ENCODE data around the gene METTL21C. TPM values are rescaled to one million over a fixed set of nuclear protein-coding genes. Genes with fewer than 3 reads are reported as not detected.

The METTL21C gene
- total RNA-seq, 6 experiments from 2014 or later, result not detected

DNA sequence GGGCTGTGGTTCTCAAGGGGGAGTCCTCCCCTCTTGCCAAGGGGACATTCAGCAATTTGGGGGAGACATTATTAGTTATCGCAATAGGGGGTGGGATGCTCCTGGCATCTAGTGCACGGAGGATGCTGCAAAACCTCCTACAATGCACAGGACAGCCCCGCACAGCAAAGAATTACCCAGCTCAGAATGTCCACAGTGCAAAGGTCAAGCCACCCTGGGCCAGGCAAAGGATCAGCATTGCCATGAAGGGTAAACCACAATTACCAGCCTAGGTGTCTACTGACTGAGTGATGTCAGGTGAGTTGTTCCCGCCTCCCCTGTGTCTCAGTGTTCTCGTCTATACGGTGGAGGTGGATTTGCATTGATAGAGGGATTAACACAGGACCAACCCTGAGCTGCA is 2.4 kb upstream of the METTL21C start:
- no peak overlapping the region for H3K4me3 ChIP-seq
- TF ChIP-seq, protein P1, sequence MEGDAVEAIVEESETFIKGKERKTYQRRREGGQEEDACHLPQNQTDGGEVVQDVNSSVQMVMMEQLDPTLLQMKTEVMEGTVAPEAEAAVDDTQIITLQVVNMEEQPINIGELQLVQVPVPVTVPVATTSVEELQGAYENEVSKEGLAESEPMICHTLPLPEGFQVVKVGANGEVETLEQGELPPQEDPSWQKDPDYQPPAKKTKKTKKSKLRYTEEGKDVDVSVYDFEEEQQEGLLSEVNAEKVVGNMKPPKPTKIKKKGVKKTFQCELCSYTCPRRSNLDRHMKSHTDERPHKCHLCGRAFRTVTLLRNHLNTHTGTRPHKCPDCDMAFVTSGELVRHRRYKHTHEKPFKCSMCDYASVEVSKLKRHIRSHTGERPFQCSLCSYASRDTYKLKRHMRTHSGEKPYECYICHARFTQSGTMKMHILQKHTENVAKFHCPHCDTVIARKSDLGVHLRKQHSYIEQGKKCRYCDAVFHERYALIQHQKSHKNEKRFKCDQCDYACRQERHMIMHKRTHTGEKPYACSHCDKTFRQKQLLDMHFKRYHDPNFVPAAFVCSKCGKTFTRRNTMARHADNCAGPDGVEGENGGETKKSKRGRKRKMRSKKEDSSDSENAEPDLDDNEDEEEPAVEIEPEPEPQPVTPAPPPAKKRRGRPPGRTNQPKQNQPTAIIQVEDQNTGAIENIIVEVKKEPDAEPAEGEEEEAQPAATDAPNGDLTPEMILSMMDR (IDR thresholded peaks at IDR 0.05), result no peak
- no peak for TF ChIP-seq POLR2A (IDR thresholded peaks at IDR 0.05)
- intact Hi-C loops (cut with DNase I), result no loop called here
- ATAC-seq (no peak), DNase-seq (no peak)
- 63% methylated on average over 2 of the region's 6 CpGs for WGBS (ENCODE audit: insufficient coverage, low coverage, low lambda C conversion rate, missing lambda C conversion rate)
- no peak overlapping the region for H3K27ac ChIP-seq
- H3K9me3 ChIP-seq, result no peaks in the 10 kb centered on the region
- no peaks in the 10 kb centered on the region for H3K27me3 ChIP-seq
- no peaks in the 10 kb centered on the region for H3K36me3 ChIP-seq
- no peaks in the 10 kb centered on the region for H3K4me1 ChIP-seq

GRCh38 chr13:102696465-102696864 is 1.6 kb upstream of the METTL21C start:
- no peak for ATAC-seq
- Histone ChIP-seq H3K4me3 (no peak overlapping the region), H3K9me3 (no peaks in the 10 kb centered on the region), H3K36me3 (no peaks in the 10 kb centered on the region), H3K4me1 (no peaks in the 10 kb centered on the region), H3K27me3 (no peaks in the 10 kb centered on the region), H3K27ac (no peak overlapping the region)
- DNase-seq, result no peak
- intact Hi-C loops (cut with DNase I), result no loop called here
- WGBS (ENCODE audit: insufficient coverage, low coverage, low lambda C conversion rate, missing lambda C conversion rate), result 76% methylated on average over 4 of the region's 4 CpGs
- no peak for TF ChIP-seq POLR2A (IDR thresholded peaks at IDR 0.05)
- TF ChIP-seq, protein P1 (IDR thresholded peaks at IDR 0.05), result no peak

- Histone ChIP-seq H3K4me1 (no peaks in the 10 kb centered on the region), H3K36me3 (no peaks in the 10 kb centered on the region), H3K27me3 (no peaks in the 10 kb centered on the region), H3K27ac (no peak overlapping the region), H3K9me3 (no peaks in the 10 kb centered on the region), H3K4me3 (no peak overlapping the region)
- ATAC-seq, result no peak
- TF ChIP-seq, protein P1 (IDR thresholded peaks at IDR 0.05), result no peak
- no peak for TF ChIP-seq POLR2A (IDR thresholded peaks at IDR 0.05)
- intact Hi-C loops (cut with DNase I), result no loop called here
- 68% methylated on average over 2 of the region's 2 CpGs for WGBS (ENCODE audit: insufficient coverage, low coverage, low lambda C conversion rate, missing lambda C conversion rate)
- DNase-seq, result no peak
Measured at GRCh38 chr13:102693776-102694175, 1.1 kb downstream of the METTL21C start.

DNA sequence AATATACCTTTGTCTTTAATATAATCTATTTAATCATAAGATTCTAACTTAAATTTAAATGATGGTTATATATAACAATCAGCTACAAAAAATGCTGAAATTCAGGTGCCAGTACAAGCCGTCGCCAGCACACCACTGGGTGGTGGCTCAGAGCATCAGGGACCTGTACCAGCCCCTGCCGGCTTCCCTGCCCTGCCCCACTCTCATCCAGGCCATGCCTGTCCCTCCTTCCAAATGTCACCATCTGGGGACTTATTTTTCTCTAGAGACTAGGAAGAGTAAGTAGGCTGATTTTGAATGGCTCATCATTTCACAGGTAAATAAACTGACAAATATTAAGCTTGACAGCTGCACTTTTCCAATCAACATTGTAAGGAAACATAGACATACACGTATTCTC is 1.6 kb downstream of the METTL21C start:
- H3K4me3 ChIP-seq, result no peak overlapping the region
- intact Hi-C loops (cut with DNase I), result no loop called here
- H3K27ac ChIP-seq, result no peak overlapping the region
- no peaks in the 10 kb centered on the region for H3K4me1 ChIP-seq
- H3K27me3 ChIP-seq, result no peaks in the 10 kb centered on the region
- ATAC-seq, result no peak
- 75% methylated on average over 4 of the region's 4 CpGs for WGBS (ENCODE audit: insufficient coverage, low coverage, low lambda C conversion rate, missing lambda C conversion rate)
- H3K9me3 ChIP-seq, result no peaks in the 10 kb centered on the region
- TF ChIP-seq, protein P1 (IDR thresholded peaks at IDR 0.05), result no peak
- no peak for TF ChIP-seq POLR2A (IDR thresholded peaks at IDR 0.05)
- DNase-seq, result no peak
- H3K36me3 ChIP-seq, result no peaks in the 10 kb centered on the region

- H3K36me3 ChIP-seq, result no peaks in the 10 kb centered on the region
- no peak overlapping the region for H3K4me3 ChIP-seq
- DNase-seq (no peak), ATAC-seq (no peak)
- intact Hi-C loops (cut with DNase I), result no loop called here
- 80% methylated on average over 2 of the region's 2 CpGs for WGBS (ENCODE audit: insufficient coverage, low coverage, low lambda C conversion rate, missing lambda C conversion rate)
- no peaks in the 10 kb centered on the region for H3K4me1 ChIP-seq
- no peak overlapping the region for H3K27ac ChIP-seq
- no peaks in the 10 kb centered on the region for H3K27me3 ChIP-seq
- no peaks in the 10 kb centered on the region for H3K9me3 ChIP-seq
- TF ChIP-seq POLR2A (IDR thresholded peaks at IDR 0.05), result no peak
- TF ChIP-seq, protein P1 (IDR thresholded peaks at IDR 0.05), result no peak
Measured at GRCh38 chr13:102692491-102692826, 2.4 kb downstream of the METTL21C start.

Data from right lobe of liver (tissue), 6 donors.